NCI-H524 treated with DMSO at 0.1 percent for 48 hours (cell line): ENCODE data around the gene CIBAR2.
"Not testable (repeated sequence)": the region's sequence is repeated elsewhere in the genome, so short reads cannot be mapped to it uniquely, and the experiment has no call there.

Experiments
- DNase-seq: peaks from one replicate; lab custom pipeline; 2025; lab: John Stamatoyannopoulos, UW

Gene CIBAR2

DNA sequence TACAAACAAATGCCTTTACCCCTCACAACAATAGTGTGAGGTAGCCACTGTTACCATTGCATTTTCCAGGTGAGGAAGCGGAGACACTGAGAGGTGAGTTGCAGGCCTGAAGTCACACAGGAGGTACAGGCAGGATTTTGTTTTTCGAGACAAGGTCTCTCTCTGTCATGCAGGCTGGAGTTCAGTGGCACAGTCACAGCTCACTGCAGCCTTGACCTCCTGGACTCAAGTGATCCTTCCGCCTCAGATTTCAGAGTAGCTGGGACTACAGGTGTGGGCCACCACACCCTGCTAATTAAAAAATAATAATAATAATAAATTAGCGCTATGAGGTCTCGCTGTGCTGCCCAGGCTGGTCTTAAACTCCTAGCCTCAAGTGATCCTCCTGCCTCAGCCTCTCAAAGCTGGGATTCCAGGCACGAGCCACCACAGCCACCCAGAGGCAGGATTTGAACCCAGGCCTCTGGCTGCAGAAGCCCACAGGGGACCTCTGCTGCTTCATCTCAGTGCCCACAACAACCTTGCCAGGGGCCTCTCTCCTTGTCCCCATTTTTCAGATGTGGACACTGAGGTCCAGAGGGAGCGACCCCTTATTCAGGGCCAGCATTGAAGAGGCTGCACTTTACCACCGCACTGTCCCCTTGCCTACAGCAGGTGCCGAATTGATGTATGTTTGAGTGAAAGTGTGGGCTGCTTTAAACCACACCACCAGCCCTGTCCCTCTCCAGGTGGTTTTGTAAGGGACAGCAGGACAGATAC is 16.0 kb upstream of the CIBAR2 start:
- DNase-seq: no peak

DNA sequence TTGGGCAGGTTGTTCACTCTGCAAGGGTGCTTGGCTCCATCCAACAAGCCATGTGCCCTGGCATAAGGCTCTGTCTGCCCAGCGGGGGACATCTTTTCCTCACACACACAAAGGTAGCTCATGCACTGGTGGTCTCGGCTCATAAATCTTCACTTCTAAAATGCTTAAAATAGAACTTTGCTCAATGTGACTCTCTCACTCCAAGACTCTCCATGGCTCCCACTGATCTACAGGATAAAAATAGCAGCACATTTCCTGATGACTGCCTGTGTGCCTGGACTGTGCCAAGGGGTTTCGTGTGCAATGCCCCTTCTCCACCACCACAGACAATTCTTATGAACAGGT is 15.1 kb upstream of the CIBAR2 start:
- DNase-seq: no peak

DNA sequence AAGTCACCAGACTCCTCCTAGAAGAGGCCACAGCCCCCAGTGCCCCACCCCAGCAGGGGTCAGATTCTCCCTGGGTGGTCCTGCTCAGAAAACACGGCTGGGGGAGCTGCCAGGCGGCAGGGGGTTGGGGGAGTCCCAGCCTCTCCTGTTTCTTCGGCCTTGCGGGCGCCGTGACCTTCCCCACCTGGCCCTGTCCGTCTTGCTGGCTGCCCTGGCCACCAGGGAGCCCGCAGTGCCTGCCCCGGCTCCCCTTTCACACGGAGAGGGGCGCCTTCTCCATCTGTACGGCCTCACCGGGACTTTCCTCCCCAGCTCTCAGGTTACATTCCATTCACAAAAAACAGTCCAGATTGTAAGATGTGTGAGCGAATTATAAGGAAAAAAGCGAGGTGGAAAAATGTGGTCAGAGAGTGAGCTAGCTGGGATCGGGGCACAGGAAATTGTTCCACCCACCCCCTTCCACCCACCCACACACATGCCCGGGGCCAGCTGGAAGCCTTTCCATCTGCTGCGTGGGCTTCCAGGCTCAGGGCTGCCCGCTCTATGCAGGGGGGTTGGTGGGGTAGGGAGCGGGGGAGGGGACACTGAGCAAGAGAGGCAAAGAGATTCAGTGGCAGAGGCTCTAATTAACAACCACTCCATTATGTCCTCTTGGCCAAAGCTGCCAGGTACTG is 14.6 kb upstream of the CIBAR2 start:
- peak; percentile 76 for DNase-seq

DNA sequence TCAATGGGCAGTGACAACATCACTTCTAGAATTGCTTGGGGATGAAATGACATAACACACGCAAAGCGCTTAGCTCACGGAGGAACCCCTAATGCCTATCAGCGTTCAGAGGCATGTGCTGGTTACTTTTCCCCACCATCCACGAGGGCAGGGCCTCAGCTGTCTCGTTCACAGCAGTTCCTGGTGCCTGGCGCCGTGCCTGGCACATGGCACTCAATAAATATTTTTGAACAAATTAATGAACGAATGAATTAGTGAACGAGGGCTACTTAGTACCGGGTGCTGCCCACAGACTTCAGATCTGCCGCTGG is 14.1 kb upstream of the CIBAR2 start:
- no peak for DNase-seq

DNA sequence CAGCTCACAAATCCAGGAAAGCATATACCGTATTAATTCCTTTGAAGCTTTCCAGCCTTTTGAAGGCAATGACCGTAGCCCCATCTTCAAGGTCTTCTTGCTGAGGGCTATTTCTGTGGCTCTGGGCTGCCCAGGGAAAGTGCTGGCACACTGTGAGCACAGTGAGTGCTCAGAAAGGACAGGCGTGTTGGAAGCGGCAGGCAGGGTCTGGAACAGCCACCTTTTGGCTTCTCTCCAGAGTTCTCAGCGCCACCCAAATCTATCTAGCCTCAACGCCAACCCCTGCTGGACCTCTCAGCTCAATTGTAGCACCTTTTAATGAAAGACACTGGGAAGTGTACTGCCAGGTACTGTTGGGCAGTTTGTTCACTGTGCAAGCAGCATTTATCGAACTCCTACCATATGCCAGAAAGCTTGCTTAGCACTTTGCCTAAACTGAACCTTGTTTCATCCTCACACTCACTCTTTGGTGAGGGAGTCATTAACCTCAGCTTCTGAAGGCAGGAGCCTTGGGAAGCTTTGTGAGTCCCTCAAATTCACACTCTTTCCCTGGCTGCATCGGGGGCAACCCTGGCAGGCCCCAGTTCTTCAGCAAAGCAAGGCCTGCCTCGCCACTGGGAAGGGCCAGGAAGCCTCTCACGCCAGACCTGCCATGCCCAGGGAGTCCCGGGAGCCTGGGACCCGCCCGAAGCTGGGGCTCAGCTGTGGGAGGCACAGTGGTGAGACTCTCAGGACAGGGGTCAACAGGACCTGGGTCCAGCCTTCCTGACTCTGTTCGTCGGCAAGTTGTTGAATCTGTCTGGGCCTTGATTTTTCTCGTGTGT is 13.5 kb upstream of the CIBAR2 start:
- DNase-seq: no peak

DNA sequence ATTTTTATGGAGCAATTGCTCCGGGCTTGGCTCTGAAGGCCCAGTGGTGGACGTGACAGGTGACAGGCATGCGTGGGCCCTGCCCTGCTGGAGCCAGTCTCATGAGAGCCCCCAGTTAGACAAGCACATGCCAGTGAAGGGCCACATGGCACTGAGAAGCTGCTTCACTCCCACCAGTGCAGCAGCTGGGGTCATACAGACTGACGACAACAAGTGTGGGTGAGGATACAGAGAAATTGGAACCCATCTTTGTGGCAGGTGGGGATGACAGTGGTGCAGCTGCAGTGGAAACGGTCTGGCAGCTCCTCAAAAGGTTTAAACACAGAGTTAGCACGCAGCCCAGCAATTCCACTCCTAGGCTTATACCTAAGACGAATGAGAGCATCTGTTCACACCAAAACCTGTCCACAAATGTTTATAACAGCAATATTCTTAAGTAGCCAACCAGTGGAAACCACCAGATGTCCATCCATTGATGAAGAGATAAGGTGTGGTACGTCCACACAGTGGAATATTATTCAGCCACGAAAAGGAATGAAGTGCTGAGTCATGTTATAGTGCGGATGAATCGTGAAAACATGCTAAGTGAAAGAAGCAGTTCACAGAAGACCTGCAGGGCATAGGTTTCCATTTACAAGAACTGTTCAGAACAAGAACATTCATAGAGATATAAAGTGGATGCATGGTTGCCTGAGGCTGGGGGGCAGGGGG is 12.5 kb upstream of the CIBAR2 start:
- peak; percentile 74 for DNase-seq

DNA sequence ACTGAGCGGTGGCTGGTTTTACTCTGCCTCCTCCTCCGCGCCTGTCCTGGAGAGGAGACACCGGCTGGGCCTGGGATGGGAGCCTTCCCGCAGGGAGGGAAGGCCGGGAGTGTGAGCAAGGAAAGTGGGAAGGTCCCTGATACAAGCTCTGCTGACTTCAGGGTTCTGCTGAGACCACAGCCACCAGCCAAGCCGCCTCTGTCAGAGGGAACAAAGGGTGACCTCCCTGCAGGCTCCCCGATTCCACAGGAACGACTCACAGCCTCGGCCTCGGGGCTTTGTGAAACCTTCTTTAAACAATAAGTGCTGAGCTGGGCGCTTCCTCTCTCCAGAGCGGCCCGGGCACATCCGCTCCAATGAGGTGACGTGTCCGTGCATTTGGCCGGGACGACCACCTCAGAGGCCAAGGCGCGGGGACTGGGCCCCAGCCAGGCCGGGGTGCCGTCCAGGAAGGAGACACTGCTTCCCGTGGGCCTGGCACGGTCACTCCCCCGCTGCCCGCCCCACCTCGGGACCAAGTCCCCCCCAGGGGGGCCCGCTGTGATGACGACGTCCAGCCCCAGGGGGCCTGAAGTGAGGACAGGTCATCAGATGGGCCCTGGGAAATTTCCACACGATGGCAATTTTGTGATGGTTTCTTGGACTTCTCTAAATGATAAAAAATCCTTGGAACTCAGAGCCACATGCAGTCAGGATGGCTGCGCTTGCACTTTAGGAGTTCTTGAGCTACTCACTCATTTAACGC is 11.8 kb upstream of the CIBAR2 start:
- no peak for DNase-seq

DNA sequence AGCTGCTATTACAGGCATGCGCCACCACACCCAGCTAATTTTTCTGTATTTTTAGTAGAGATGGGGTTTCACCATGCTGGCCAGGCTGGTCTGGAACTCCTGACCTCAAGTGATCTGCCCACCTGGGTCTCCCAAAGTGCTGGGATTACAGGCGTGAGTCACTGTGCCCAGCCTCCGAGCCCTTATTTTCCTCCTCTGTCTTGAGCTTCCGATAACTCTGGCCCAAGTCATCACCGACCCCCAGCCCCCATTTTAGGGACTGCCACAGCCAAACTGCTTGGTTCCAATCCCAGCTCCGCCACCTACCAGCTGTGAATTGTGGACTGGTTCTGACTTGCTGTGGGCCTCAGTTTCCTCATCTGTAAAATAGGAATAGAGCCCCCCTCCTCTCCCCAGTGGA is 11.2 kb upstream of the CIBAR2 start:
- DNase-seq: not testable (repeated sequence)

DNA sequence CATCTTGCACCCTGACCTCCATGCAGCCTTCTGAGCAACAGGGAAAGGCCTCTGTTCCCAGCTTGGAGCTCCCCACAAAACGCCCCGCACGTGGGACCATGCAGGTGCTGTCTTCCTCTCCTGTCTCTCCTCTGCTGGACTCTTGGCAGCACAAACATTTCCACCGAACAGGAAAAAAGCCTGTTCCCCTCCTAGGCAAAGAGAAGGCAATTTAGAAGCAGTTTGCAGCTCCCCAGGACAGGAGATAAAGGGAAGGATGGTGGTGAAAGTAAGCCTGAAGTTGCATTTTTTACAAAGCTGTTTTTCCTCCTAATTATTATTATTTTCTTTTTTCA is 7.7 kb upstream of the CIBAR2 start:
- no peak for DNase-seq

DNA sequence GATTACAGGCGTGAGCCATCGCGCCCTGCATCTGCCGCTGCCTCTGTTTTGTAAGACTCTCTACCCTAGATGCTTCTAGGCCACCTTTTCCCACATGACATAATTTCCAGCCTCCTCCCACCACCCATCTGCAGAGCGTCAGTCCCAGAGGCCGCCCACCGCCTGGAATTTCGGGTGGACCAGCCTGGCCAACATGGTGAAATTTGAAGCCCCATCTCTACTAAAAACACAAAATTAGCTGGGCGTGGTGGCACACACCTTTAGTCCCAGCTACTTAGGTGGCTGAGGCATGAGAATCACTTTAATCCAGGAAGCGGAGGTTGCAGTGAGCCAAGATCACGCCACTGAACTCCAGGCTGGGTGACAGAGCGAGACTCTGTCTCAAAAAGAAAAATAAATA is 5.1 kb upstream of the CIBAR2 start:
- DNase-seq: no peak

DNA sequence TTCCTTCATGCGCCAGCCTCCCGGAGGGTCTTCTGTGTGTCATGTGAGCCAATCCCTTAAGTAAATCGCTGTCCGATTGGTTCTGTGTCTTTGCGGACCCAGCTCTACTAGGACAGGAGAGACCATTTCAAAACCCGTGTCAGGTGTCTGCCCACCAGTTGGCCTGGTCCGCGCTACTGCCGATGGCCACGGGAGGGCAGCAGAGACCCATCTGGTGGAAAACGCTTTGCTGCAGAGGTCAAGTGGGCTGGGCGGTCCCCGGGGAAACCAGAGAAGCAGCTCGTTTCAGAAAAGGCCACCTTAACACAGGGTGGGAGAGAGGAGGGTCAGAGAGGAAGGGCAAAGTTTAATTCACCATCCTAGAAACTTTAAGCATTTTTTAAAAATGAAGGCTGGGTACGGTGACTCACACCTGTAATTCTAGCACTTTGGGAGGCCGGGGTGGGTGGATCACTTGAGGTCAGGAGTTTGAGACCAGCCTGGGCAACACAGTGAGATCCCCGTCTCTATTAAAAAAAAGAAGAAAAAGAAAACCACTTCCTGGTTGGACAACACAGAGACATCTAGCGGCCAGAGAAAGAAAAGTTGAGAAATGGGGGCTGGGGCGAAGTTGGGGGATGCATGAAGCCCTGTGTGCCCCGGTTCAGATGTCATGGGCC is 2.8 kb upstream of the CIBAR2 start:
- DNase-seq: peak; percentile 65

DNA sequence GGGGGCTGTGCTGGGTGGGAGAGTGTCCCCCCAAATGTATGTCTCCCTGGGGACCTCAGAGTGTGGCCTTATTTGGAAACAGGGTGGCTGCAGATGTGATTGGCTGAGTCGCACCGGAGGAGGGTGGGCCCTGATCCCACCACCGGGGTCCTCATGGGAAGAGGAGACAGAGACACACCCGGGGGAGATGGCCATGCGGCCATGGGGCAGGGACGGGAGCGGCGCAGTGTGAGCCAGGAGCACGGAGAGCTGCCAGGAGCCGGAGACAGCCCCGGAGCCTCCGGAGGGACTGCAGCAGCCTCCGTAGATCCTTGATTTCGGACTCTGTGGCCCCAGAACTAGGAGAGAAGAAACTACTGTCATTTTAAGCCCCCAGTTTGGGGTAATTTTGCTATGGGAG is 1.6 kb upstream of the CIBAR2 start:
- no peak for DNase-seq

DNA sequence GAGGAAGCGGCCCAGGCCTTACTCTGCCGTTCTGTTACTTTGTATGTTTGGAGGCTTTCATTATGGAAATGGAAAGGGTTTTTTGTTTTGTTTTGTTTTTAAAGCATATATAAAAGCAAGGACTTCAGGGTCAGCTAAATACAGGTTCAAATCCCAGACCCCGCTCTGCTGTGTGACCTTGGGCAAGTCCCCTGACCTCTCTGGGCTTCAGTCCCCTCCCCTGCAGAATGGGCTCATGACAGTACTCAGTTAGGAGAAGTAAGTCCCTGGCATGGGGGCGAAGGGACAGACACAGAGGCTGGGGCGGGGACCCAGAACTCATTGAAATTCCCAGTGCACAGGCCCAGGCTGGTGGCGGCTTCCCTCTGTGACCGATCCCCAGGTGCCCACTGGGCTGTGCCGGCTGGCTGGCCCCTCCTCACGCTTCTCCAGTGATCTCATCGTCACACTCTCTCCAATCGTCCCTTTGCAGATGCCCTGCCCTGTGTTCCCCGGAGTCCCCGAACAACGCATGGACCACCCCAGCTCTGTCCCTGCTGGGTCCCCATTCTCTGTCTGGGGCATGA is 979 bp upstream of the CIBAR2 start:
- no peak for DNase-seq

DNA sequence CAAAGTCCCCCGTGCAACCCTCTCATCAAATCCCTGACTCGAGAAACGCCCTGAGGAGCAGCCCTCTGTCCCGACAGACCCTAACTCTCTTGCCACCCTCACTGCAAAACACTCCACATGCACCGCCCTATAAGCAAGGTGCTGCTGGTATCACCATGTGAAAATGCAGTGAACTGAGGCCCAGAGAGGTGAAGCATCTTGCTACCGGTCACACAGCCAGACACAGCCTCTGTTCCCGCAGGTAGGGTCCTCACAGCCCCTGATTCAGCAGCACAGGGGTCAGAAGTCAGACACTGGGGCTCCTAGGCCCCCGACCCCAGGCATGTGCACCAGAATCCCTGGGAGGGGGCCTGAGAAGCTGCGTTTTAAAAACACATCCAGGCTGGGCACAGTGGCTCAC is 1.1 kb downstream of the CIBAR2 start:
- no peak for DNase-seq

DNA sequence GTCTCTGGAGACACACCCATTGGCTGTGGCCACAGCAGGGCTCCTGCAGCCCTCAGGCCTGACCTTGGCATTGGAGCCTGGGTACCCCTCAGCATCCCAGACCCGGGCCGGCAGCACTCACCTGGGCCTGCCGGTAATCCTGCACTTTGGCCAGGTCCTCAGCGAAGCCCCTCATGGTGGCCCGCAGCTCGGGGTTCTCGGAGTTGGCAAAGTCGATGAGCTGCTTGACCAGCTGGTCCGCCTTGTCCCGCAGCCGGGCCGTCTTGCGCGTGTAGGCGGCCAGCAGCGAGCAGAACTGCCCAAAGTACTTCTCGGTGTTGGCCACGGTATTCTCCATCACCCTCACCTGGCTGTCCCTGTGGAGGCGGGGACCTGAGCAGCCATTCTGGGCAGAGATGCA is 2.2 kb downstream of the CIBAR2 start:
- DNase-seq: no peak

DNA sequence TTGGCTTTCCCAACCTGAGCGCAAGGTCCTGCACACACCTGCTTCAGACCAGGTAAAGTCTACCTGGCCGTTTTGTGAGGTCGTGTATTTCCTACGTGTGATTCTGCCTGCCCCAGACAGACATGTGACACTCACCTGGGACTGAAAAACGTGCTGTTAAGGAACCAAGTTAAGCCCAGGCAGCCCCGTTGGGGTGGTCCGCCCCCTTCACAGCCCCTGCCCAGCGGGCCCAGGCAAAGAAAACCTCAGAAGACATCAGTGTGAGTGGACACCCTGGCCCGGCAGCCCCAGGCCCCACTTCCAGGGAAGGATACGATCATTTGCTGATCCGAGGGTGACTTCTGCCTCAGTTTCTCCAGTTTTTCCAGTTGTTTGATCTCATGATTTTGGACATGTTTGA is 4.7 kb downstream of the CIBAR2 start:
- DNase-seq: no peak

DNA sequence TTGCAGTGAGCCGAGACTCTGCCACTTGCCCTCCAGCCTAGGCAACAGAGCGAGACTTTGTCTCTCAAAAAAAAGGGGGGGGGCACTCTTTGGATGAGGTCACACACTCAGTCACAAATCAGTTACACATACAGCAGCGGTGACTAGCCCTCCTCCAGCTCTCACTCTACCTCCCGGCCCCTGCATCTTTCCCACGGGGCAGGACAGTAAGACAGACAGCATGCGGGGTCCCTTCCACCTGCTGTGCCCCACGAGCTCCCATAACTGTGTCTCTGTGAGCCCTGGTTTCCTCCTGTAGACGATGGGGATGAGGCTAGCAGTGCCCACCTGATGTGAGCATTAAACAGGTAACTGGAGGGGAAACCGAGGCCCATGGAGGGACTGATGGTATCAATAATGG is 5.2 kb downstream of the CIBAR2 start:
- DNase-seq: no peak

DNA sequence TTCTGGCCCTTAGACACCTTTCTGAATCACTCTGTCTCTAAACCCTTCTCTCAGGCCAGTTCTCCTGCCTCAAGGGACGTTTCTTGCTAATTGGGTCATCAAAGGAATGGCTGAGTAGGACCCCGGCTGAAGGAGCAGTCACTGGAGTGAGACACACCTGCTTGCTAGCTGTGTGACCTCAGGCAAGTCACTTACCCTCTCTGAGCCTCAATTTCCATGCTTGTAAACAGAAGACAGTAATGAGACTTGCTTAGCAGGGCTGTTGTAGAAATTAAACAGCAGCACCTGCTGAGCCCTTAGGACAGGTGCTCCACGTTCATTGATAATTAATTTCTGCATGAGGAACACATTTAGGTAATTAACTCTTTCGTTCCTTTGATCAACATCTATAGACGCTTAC is 6.8 kb downstream of the CIBAR2 start:
- DNase-seq: no peak

DNA sequence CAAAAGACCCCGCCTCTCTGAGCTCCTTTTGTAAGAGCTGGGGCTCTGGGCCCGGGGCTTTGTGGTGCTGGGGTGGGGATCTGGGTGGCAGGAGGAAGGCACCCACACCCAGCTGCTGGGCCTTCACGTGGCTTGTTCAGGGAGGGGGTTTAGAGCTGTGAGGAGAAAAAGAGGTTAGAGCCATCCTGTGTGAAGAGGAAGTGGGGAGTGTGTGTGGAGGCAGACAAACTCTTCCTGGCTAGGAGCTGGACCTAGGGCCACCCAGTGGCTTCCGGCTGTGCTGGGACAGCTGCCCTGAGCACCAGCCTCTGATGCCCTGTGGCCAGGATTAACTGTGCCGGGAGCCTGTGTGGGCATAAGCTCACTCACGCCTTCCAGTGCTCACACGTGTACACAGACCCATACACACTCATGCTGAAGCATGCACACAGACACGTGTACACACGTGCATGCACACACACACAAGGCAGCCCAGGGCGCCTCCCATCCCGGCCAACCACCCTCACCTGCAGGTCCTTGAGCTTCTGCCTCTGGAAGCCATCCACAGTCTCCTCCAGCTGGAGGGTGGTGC is 7.4 kb downstream of the CIBAR2 start:
- no peak for DNase-seq

DNA sequence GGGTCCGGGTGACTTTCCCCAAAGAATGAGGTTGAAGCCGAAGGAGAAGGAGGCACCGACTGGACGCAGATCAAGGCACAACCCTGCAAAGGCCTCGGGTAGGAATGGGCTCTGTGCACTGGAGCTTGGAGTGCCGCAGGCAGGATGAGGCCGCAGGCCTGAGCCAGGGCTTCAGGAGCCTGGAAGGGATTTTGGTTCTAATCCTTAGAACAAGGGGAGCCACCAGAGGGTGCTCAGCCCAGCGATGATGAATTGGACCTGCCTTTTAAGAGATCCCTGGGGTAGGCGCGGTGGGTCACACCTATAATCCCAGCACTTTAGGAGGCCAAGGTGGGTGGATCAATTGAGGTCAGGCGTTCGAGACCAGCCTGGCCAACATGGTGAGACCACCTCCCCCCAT is 8.1 kb downstream of the CIBAR2 start:
- DNase-seq: peak; percentile 31
